ENCODE measurements around the gene SLC30A2.

DNA sequence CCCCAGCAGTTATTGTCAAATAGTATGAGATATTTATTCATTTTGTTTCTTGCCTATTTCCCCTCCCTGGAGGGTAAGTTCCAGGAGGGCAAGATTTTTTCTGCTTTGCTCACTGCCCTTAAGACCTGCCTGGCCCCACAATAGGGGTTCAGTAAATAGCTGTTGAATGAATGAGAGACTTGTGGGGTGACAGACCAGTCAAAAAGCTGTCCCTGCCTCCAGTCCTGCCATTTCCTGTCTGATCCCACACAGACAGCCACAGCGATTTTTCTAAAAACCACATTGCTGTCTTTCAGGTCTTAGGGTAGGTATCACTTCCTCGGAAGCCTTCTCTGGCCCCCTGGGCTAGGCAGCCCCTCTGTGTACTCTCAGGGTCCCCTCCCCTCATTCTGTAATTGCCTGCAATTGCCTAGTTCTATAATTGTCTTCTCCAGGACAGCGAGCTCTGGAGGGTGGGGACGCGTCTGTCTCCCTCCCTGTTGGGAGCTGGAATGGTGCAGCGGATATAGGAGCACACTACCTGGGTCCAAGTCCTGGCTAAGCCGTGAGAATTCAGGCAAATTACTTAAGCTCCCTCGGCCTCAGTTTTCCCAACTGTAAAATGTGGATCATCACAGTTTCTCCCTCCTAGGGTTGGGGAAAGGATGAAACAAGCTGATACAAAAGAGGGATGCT, 26.1 kb downstream of the SLC30A2 start:
- TF ChIP-seq FOXA1 (IDR thresholded peaks at IDR 0.05) (no peak), SP1 (IDR thresholded peaks at IDR 0.05) (no peak), FOXM1 (IDR thresholded peaks at IDR 0.05; ENCODE audit: borderline replicate concordance) (no peak), BHLHE40 (IDR thresholded peaks at IDR 0.05; ENCODE audit: borderline replicate concordance) (no peak), CTBP1 (IDR thresholded peaks at IDR 0.05; ENCODE audit: borderline replicate concordance) (no peak), HDGF (IDR thresholded peaks at IDR 0.05; ENCODE audit: borderline replicate concordance) (no peak), SUZ12 (IDR thresholded peaks at IDR 0.05) (no peak), ZNF384 (IDR thresholded peaks at IDR 0.05) (no peak)

All from HEK293T (cell line).